HG03432 (cell line): ENCODE data around the gene APOL4.
"Not testable (repeated sequence)": the region's sequence is repeated elsewhere in the genome, so short reads cannot be mapped to it uniquely, and the experiment has no call there.

Experiments used
- ATAC-seq: cut with Tn5 transposase; IDR thresholded peaks from one replicate; pipeline ENCODE4 v1.9.1; 2021; ENCODE audit warnings: mild to moderate bottlenecking, moderate library complexity; ENCODE audit not compliant: unreplicated experiment

Gene APOL4

DNA sequence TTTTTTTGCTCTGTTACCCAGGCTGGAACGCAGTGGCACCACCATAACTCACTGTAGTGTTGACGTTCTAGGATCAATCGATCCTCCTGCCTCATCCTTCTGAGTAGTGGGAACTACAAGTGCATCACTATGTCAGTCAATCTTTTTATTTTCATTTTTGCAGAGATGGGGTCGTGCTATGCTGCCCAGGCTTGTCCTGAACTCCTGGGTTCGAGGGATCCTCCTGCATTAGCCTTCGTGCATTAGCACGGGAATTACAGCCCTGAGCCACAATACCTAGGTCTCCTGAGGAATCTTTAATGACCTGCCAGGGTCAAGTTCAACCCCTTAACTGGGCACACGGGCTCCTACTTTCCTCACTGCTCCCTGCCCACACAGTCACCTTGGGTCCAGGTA is 45.5 kb downstream of the APOL4 start:
- no peak for ATAC-seq

DNA sequence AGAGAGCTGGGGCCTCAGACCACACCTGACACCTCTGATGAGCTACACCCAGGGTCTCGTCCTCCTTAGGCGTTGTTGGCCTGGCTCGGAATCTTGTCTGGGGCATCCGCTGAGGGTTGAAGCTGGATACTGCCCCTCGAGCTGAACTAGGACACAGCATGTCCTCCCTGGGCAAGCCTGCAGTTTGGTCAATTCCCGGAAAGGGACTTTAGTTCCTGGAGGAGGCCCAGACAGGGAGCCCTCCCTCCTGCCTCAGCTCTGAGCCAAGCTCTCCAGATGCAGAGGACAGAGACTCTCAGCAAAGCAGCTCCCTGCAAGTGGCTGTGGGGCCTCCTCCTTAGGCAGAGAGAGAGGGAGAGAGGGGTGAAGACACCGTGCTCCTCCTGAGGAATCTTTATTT is 45.9 kb downstream of the APOL4 start:
- ATAC-seq = no peak

DNA sequence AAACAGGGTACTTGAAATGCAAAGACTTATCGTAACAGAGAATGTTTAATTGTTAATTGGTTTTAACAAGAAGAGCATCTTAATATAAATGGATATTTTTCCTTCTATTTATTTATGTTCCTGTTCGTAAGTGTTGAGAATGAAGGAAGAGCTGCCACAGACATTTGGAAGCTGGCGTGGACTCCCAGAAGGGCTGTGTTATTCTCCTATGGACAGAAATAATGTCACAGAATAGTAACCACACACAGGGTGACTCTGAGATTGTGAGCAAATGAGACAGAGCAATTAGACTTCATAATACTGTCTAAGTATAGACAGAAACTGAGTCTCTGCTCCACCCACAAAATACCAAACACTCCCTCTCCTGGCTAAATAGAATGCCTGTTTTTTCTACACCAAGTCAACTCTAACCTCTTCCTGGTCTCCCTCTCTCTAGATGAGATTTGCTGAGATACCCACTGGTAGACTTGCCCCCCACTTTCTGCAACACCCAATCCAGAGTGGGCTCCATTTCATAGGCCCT is 47.1 kb downstream of the APOL4 start:
- no peak for ATAC-seq

DNA sequence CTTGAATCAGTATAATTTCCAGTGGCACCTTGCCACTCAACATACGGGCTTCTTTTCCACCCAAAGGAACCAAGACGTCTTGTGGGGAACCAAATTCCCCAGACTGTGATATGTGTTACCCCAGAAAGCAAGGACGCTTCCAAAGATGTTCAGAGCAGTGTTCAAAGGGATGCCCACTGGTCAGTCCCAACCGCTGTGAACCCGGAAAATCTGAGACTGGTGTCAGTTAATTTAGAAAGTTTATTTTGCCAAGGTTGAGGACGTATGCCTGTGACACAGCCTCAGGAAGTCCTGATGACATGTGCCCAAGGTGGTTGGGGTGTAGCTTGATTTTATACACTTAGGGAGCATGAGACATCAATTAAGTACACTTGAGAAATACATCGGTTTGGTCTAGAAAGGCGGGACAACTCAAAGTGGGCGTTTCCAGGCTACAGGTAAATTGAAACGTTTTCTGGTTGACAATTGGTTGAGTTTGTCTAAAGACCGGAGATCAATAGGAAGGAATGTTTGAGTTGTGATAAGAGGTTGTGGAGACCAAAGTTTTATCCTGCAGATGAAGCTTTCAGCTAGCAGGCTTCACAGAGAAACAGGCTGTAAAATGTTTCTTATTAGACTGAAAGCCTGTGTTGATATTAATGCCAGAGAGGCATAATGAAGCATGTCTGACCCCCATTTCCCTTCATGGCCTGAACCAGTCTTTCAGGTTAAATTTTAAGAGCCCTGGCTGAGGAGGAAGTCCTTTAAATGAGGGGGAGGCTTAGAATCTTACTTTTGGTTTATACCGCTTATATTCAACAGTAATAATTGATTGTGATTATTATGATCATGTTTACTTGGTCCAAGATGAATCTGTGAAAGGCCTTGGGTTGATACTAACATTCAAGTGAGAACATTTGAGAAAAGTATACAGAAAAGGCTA is 47.8 kb downstream of the APOL4 start:
- ATAC-seq = no peak

DNA sequence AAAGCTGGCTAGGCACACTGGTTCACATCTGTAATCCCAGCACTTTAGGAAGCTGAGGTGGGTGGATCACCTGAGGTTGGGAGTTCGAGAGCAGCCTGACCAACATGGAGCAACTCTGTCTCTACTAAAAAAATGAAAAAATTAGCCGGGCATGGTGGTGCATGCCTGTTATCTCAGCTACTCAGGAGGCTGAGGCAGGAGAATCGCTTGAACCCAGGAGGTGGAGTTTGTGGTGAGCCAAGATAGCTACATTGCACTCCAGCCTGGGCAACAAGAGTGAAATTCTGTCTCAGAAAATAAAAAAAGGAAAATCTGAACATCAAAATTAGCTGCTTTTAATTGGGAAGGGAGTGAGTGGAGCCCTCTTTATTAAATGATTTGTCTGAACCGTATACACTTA is 48.8 kb downstream of the APOL4 start:
- ATAC-seq = not testable (repeated sequence)

DNA sequence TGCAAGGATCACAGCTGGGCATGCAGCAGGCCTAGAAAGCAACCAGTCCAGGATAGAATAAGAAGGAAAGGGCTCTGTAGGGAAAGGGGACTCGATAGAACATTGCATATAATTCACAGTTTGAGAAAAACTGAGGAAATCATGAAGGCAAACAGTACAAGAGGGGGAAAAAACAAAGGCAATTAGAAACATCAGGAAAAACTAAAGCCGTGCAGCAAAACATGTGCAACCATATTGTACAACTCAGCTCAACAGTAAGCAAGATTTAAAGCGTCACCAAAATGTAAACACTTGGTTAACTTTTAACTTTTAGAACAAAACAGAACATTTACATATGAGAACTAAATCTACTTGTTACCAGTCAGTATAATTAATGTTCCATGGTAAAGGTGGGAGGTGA is 49.5 kb downstream of the APOL4 start:
- no peak for ATAC-seq

DNA sequence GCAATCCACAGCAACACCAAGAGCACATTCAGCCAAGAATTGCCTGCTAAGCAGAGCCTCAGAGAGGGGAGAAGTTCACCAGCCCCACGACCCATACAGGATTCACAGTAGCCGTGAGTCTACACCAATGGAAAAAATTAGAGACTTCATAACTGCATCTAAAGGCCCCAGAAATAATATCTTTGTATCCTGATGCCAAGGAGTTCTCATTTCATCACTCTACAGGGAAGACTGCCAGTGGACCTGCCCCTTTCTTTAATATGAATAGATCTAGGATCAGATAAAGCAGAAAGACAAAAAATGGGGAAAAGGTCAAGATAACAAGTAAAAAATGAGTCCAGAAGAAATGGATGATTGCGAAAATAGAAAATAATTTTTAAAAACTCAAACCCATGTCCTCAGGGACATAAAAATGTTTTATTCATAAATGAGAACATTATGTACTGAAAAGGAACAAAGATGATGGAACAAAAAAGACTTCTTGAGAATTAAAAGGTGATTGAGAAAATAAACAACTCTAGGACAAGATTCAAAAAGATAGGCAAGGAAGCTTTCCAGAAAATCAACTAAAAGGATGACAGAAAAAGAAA is 50.5 kb downstream of the APOL4 start:
- ATAC-seq = no peak

DNA sequence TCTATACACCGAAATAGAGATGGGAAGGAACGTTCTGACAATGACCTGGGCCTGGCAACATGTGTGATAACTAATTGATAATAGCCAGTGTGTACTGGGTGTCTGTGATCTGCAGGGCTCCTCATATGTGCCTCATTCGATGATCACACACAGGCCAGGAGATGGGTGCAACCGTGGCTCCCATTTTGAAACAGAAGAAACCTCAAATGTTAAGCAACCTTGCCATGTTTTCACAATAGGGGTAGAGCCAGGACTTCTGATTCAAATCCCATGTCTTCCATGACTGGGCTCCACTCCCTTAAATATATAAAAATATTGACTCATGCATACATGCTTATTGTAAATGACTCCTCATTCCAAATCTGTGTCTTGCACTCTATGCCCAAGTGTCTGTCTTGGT is 52.2 kb downstream of the APOL4 start:
- ATAC-seq = no peak

DNA sequence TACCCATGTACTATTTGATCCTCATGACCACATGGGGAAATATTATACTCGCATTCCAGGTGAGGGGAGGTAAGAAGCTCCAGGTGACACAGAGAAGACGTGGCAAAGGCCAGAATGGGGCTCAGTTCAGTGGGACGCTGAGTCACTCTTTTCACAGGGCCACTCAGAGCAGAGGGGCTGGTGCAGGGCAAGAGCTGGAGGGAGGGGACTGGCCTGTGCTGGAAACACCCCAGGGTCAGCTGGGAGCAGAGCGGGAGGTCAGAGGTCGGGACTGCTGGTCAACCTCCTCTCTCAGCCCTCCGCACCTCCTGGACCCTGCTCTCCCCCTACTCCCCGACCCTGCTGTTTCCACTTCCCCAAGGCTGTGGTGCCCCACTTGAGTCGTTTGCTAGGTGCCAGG is 53.2 kb downstream of the APOL4 start:
- ATAC-seq = no peak

DNA sequence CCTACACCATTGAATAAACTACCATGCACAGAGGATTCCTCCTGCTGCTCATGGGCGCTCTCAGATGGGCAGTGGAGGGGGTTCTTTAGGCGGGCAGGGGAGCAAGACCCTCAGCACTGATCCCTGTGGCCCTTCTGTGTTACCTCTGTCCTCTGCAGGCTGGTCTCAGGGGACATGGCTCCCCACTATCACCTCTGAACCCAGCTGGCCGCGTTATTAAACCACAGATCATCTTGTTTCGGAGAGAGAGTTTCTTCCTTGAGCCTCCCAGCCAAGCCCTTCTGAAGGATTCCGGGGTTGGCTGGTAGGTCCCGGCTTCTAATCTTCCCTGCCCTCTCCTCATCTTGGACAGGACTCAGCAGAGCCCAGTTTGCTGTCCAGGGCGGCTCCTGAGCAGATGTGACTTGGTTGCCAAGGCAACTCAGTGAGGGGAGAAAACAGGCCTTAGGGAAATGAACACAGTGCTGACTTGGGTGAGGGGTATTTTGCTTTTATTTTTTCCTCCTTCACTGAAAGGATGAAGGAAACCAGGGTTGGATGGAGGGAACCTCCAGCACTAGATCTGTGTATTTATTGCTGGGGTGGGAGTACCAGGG is 54.3 kb downstream of the APOL4 start:
- no peak for ATAC-seq

DNA sequence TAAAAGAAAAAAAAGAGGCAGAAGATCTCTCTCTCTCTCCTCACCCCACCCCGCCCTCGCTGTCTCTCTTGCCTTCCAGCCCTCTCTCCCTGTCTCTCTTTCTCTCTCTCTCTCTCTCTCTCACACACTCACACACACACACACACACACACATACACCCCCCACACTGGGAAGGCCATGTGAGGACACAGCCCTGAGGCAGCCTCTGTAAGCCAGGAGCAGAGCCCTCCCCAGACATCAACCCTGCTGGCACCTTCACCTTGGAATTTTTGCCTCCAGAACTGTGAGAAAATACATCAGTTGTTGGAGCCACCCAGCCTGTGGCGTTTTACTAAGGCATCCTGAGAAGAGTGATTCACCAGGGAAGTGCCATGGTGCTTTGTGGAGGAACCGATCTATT is 55.7 kb downstream of the APOL4 start:
- no peak for ATAC-seq

DNA sequence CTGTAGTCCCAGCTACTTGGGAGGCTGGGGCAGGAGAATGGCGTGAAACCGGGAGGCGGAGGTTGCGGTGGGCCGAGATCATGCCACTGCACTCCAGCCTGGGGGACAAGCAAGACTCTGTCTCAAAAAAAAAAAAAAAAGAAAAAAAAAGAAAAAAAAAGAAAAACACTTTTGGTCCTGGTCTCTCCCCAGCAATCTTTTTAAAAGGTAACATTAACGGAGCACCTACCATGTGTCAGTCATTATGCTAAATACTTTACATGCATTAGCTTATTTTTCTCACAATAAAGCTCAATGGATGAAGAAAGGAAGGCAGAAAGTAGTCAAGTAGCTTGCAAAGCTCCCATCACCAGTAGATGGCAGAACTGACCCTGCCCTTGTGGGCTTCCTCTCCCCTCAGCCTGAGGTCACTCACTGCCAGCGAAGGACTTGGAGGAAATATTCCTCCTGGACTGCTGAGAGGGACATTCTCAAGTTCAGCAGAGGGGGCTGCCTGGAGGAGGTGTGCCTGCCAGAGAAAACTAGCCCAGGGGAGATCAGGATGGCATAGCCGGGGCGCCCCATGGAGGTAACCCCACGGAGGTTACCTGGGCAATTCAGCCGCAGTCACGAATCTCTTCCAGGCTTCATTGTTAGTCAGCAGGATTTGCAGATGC is 56.6 kb downstream of the APOL4 start:
- ATAC-seq = no peak

DNA sequence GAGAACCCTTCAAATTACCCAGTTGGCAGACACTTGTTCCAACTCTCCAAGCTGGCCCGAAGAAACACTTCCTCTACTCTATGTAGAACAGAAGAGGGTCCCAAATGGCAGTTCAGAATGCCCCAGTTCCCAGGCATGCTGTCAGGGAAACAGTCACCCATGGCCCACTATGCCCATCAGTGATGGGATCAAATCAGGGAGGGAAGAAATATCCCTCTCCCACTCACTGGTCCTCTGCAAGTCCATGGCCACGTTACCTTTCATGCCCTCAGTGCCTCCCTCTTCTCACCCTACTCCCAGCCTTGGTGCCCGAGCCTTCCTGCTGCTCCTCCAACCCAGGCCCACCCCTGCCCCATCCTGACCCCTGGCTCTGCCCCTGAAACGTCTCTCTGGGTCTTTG is 57.7 kb downstream of the APOL4 start:
- no peak for ATAC-seq

DNA sequence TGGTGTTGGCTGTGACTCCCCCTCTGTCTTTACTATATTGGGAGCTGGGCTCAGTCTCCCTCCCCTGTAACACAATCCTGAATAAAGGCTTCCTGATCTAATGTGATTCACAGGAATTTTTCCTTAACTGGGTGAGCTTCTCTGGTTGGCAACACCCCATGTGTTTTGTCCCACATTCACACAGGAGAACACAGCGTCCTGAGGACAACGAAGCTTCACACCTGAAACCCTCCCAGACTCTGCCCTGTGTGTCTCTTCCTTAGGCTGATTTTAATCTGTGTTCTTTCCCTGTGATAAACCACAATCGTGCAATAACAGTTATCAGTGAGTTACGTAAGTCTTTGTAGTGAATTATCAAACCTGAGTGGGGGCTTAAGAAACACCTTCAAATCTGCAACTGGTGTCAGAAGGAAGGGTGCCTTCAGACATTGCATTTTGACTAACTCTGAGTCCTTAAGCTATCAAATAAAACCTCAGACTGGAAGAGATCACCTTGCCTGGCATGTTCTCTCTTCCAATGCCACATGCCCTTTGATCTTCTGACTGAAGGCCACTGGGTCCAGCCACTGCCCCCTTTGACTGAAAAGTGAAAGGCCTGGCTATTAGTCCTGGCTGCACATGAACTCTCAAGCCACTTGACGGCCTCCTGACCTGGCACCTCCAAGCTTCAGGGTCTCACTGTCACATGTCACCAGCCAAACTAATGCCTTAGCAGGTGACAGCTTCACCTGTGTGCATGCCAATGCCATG is 58.4 kb downstream of the APOL4 start:
- ATAC-seq = no peak

DNA sequence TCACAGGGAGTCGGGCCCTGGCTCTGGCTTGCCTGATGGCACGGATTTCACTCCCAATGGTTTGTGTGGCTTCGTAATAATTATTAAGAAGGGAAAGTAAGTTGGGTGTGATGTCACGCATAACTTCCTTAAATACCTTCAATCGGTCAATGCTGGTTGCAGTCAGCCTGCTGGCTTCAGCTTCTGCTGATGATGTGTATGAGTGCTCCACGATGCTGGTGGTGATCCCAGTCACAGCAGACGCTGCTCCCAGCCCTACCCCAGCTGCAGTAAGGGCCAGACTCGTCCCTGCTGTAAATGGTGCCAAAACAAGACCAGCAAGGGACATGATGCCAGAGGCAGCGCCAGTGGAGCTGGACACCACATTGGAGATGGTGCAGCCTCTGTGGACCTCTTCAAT is 60.1 kb downstream of the APOL4 start:
- no peak for ATAC-seq
